ENCODE data around the gene RPS19. TPM values are rescaled to one million over a fixed set of nuclear protein-coding genes. Genes with fewer than 3 reads are reported as not detected.

The RPS19 gene
- total and polyA plus RNA-seq, 4 donors = 275 to 655 (median 476) TPM

DNA sequence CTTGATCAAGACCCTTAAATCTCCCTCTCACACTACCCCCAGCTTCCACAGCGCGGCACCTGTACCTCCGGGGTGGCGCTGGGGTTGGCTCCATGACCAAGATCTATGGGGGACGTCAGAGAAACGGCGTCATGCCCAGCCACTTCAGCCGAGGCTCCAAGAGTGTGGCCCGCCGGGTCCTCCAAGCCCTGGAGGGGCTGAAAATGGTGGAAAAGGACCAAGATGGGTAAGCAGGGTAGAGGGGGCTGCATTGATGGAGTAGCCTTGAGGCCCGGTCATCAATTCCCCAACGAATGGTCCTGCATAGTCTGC is 8.9 kb downstream of the RPS19 start:
- H3K4me3 ChIP-seq (ENCODE audit: low read depth in 1 of 3, low read length in 3 of 3) = no peak overlapping the region
- no peak for DNase-seq (ENCODE audit: low spot score)
- TF ChIP-seq GABPA (IDR thresholded peaks at IDR 0.05 in 1 of 2, conservative IDR thresholded peaks at IDR 0.05 in 1 of 2) = no peak
- no peak for TF ChIP-seq RAD21 (IDR thresholded peaks at IDR 0.05)
- TF ChIP-seq, protein P1, sequence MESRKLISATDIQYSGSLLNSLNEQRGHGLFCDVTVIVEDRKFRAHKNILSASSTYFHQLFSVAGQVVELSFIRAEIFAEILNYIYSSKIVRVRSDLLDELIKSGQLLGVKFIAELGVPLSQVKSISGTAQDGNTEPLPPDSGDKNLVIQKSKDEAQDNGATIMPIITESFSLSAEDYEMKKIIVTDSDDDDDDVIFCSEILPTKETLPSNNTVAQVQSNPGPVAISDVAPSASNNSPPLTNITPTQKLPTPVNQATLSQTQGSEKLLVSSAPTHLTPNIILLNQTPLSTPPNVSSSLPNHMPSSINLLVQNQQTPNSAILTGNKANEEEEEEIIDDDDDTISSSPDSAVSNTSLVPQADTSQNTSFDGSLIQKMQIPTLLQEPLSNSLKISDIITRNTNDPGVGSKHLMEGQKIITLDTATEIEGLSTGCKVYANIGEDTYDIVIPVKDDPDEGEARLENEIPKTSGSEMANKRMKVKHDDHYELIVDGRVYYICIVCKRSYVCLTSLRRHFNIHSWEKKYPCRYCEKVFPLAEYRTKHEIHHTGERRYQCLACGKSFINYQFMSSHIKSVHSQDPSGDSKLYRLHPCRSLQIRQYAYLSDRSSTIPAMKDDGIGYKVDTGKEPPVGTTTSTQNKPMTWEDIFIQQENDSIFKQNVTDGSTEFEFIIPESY (IDR thresholded peaks at IDR 0.05) = no peak
- TF ChIP-seq, protein P2, sequence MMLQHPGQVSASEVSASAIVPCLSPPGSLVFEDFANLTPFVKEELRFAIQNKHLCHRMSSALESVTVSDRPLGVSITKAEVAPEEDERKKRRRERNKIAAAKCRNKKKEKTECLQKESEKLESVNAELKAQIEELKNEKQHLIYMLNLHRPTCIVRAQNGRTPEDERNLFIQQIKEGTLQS (IDR thresholded peaks at IDR 0.05) = no peak
- TF ChIP-seq, protein P3, sequence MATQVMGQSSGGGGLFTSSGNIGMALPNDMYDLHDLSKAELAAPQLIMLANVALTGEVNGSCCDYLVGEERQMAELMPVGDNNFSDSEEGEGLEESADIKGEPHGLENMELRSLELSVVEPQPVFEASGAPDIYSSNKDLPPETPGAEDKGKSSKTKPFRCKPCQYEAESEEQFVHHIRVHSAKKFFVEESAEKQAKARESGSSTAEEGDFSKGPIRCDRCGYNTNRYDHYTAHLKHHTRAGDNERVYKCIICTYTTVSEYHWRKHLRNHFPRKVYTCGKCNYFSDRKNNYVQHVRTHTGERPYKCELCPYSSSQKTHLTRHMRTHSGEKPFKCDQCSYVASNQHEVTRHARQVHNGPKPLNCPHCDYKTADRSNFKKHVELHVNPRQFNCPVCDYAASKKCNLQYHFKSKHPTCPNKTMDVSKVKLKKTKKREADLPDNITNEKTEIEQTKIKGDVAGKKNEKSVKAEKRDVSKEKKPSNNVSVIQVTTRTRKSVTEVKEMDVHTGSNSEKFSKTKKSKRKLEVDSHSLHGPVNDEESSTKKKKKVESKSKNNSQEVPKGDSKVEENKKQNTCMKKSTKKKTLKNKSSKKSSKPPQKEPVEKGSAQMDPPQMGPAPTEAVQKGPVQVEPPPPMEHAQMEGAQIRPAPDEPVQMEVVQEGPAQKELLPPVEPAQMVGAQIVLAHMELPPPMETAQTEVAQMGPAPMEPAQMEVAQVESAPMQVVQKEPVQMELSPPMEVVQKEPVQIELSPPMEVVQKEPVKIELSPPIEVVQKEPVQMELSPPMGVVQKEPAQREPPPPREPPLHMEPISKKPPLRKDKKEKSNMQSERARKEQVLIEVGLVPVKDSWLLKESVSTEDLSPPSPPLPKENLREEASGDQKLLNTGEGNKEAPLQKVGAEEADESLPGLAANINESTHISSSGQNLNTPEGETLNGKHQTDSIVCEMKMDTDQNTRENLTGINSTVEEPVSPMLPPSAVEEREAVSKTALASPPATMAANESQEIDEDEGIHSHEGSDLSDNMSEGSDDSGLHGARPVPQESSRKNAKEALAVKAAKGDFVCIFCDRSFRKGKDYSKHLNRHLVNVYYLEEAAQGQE (IDR thresholded peaks at IDR 0.05) = no peak
- TF ChIP-seq FOXA2 (IDR thresholded peaks at IDR 0.05) = no peak
- no peak for TF ChIP-seq TAF1 (conservative IDR thresholded peaks at IDR 0.05)
- TF ChIP-seq, protein P4, sequence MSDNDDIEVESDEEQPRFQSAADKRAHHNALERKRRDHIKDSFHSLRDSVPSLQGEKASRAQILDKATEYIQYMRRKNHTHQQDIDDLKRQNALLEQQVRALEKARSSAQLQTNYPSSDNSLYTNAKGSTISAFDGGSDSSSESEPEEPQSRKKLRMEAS (IDR thresholded peaks at IDR 0.05) = no peak
- no peak for TF ChIP-seq SP1 (IDR thresholded peaks at IDR 0.05)
- no peak for TF ChIP-seq HNF4A (conservative IDR thresholded peaks at IDR 0.05)
- TF ChIP-seq FOXA1 (IDR thresholded peaks at IDR 0.05) = no peak
- TF ChIP-seq NR2F2 (IDR thresholded peaks at IDR 0.05) = no peak
- TF ChIP-seq YY1 (IDR thresholded peaks at IDR 0.05) = no peak
- TF ChIP-seq HNF4G (IDR thresholded peaks at IDR 0.05) = no peak
- TF ChIP-seq JUND (IDR thresholded peaks at IDR 0.05) = no peak
- TF ChIP-seq EGR1 (IDR thresholded peaks at IDR 0.05; ENCODE audit: low read depth in 2 of 2) = no peak
- TF ChIP-seq, protein P5, sequence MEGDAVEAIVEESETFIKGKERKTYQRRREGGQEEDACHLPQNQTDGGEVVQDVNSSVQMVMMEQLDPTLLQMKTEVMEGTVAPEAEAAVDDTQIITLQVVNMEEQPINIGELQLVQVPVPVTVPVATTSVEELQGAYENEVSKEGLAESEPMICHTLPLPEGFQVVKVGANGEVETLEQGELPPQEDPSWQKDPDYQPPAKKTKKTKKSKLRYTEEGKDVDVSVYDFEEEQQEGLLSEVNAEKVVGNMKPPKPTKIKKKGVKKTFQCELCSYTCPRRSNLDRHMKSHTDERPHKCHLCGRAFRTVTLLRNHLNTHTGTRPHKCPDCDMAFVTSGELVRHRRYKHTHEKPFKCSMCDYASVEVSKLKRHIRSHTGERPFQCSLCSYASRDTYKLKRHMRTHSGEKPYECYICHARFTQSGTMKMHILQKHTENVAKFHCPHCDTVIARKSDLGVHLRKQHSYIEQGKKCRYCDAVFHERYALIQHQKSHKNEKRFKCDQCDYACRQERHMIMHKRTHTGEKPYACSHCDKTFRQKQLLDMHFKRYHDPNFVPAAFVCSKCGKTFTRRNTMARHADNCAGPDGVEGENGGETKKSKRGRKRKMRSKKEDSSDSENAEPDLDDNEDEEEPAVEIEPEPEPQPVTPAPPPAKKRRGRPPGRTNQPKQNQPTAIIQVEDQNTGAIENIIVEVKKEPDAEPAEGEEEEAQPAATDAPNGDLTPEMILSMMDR (IDR thresholded peaks at IDR 0.05; ENCODE audit: low read depth, low read length, missing input control) = no peak
- TF ChIP-seq RXRA (IDR thresholded peaks at IDR 0.05) = no peak
- H3K36me3 ChIP-seq (ENCODE audit: control insufficient read depth in 4 of 4, insufficient read depth in 3 of 4, low read depth in 1 of 4, low read length in 3 of 4) = peaks cover 20 to 66% (median 32%) of the 10 kb centered on the region in 4 donors
- H3K27ac ChIP-seq (ENCODE audit: low read depth in 1 of 2, low read length in 2 of 2) = no peak overlapping the region
- no peaks in the 10 kb centered on the region for H3K9me3 ChIP-seq (ENCODE audit: control insufficient read depth in 4 of 4, low read length in 3 of 4)
- H3K27me3 ChIP-seq (ENCODE audit: control insufficient read depth in 4 of 4, insufficient read depth in 4 of 4, low read length in 3 of 4) = no peaks in the 10 kb centered on the region
- no peak overlapping the region for H3K9ac ChIP-seq (ENCODE audit: low read depth in 1 of 2, low read length in 2 of 2)
- 94% methylated on average over 12 of the region's 12 CpGs for WGBS
- peaks cover 0 to 17% (median 5%) of the 10 kb centered on the region in 4 donors for H3K4me1 ChIP-seq (ENCODE audit: control insufficient read depth in 4 of 4, insufficient read depth in 4 of 4, low read length in 3 of 4)
